ENCODE results near the gene NFILZ. TPM values are rescaled to one million over a fixed set of nuclear protein-coding genes. Genes with fewer than 3 reads are reported as not detected.

The NFILZ gene
- total and polyA plus RNA-seq, 2 of the 8 experiments (the other 6 are each of a cell fraction or from before 2014, with no cell fraction given) = not detected

GRCh38 chr19:8614455-8614854 lies 16.0 kb upstream of the NFILZ start:
- Histone ChIP-seq H2BK120ac (replicated peaks; ENCODE audit: low read depth, low read length) (no peak overlapping the region), H2AK5ac (ENCODE audit: low read depth, low read length) (no peak overlapping the region), H4K8ac (ENCODE audit: extremely low read depth, insufficient read depth, low read length) (no peak overlapping the region), H2AFZ (ENCODE audit: low read length) (no peak overlapping the region), H3K9me3 (ENCODE audit: insufficient read depth in 2 of 2, low read depth in 1 of 2, low read length in 1 of 2) (no peaks in the 10 kb centered on the region), H2BK20ac (ENCODE audit: low read length) (no peak overlapping the region), H3K27ac (ENCODE audit: low read depth, low read length) (no peak overlapping the region), H3K4ac (replicated peaks; ENCODE audit: insufficient read length, low read depth, low read length) (no peak overlapping the region), H3K4me2 (ENCODE audit: insufficient read depth in 1 of 2, low read depth in 2 of 2, low read length in 2 of 2) (no peak overlapping the region), H3K79me2 (ENCODE audit: control insufficient read depth in 1 of 2, insufficient read depth in 2 of 2, low read length in 2 of 2) (peaks cover 0 to 6% of the 10 kb centered on the region in 2 experiments; a peak in 1 of 4 replicates), H2BK15ac (ENCODE audit: low read length) (no peak overlapping the region), H3K4me3 (ENCODE audit: extremely low read depth in 1 of 4, insufficient read depth in 2 of 4, low read depth in 3 of 4, low read length in 4 of 4) (no peak overlapping the region), H3K18ac (ENCODE audit: extremely low read depth, low read length) (no peak overlapping the region), H3K36me3 (ENCODE audit: control insufficient read depth in 2 of 4, insufficient read depth in 4 of 4, low read length in 3 of 4) (no peaks in the 10 kb centered on the region), H3K56ac (replicated peaks; ENCODE audit: insufficient read length, low read depth, low read length) (no peak overlapping the region), H3K27me3 (replicated peaks in 1 of 4; ENCODE audit: control insufficient read depth in 3 of 4, extremely low read depth in 1 of 4, insufficient read depth in 3 of 4, low read length in 3 of 4) (no peaks in the 10 kb centered on the region), H2BK12ac (ENCODE audit: low read depth, low read length) (no peak overlapping the region; the same call in 1 of the 2 replicates), H3K23ac (ENCODE audit: insufficient read length) (no peak overlapping the region), H4K5ac (ENCODE audit: insufficient read length, low read depth, low read length) (no peak overlapping the region), H2BK5ac (ENCODE audit: low read depth, low read length) (no peak overlapping the region), H3K14ac (ENCODE audit: insufficient read length) (no peak overlapping the region), H4K91ac (replicated peaks; ENCODE audit: insufficient read length, low read length) (no peak overlapping the region), H3K23me2 (ENCODE audit: low read depth, low read length) (peaks cover 9% of the 10 kb centered on the region), H3K4me1 (replicated peaks in 1 of 4; ENCODE audit: control insufficient read depth in 3 of 4, insufficient read depth in 4 of 4, low read length in 3 of 4) (peaks cover 3 to 14% (median 8%) of the 10 kb centered on the region in 4 experiments), H3K79me1 (ENCODE audit: low read depth, low read length) (no peaks in the 10 kb centered on the region), H3K9ac (replicated peaks in 1 of 4; ENCODE audit: extremely low read depth in 1 of 4, low read depth in 3 of 4, low read length in 3 of 4) (no peak overlapping the region), H4K20me1 (replicated peaks in 1 of 2; ENCODE audit: control insufficient read depth in 1 of 2, insufficient read depth in 2 of 2, low read length in 2 of 2) (no peaks in the 10 kb centered on the region)
- POLR2A ChIA-PET (ENCODE audit: partially characterized antibody) = interaction anchor here (1.2 to 2.9 kb wide), 4 partner anchors 12 to 23 kb away, joined by 4 to 15 read pairs (median 6); no protein-coding TSS in a partner anchor
- CTCF ChIA-PET (ENCODE audit: partially characterized antibody) = interaction anchor here (0.6 to 6.0 kb wide), 19 partner anchors 9 to 465 kb away, joined by 3 to 26 read pairs (median 4); partner anchors contain the start of gene NFILZ
- WGBS, 2 experiments (ENCODE audit: extremely low coverage in 1 of 2, insufficient coverage in 1 of 2, insufficient read length in 1 of 2, insufficient replicate concordance in 2 of 2, low coverage in 1 of 2, low lambda C conversion rate in 2 of 2, missing lambda C conversion rate in 1 of 2) = 92% methylated on average over 2 of the region's 2 CpGs; no CpG with 5 or more reads in 1 of the 2 experiments
- DNase-seq (ENCODE audit: low read depth in 1 of 2, low spot score in 2 of 2) (no peak), FAIRE-seq (no peak)
- no peak for TF ChIP-seq CHD1 (IDR thresholded peaks at IDR 0.05; ENCODE audit: low read depth, low read length)
- no peak for TF ChIP-seq CEBPB (IDR thresholded peaks at IDR 0.05; ENCODE audit: low read depth, low read length)
- no peak for TF ChIP-seq EZH2 (IDR thresholded peaks at IDR 0.05; ENCODE audit: low read depth, low read length, severe bottlenecking)
- no peak for TF ChIP-seq ASH2L (IDR thresholded peaks at IDR 0.05; ENCODE audit: low read length)
- no peak for TF ChIP-seq NANOG (IDR thresholded peaks at IDR 0.05; ENCODE audit: insufficient read depth, low read depth, low read length, poor library complexity, severe bottlenecking)
- TF ChIP-seq SUZ12 (IDR thresholded peaks at IDR 0.05; ENCODE audit: low read length) = no peak
- TF ChIP-seq ATF2 (IDR thresholded peaks at IDR 0.05; ENCODE audit: low read length) = no peak
- no peak for TF ChIP-seq TCF12 (IDR thresholded peaks at IDR 0.05; ENCODE audit: low read depth, low read length)
- no peak for TF ChIP-seq EGR1 (IDR thresholded peaks at IDR 0.05; ENCODE audit: borderline replicate concordance, low read depth, low read length)
- TF ChIP-seq SIX5 (IDR thresholded peaks at IDR 0.05; ENCODE audit: low read depth, low read length) = no peak
- TF ChIP-seq, protein P1, sequence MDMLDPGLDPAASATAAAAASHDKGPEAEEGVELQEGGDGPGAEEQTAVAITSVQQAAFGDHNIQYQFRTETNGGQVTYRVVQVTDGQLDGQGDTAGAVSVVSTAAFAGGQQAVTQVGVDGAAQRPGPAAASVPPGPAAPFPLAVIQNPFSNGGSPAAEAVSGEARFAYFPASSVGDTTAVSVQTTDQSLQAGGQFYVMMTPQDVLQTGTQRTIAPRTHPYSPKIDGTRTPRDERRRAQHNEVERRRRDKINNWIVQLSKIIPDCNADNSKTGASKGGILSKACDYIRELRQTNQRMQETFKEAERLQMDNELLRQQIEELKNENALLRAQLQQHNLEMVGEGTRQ (IDR thresholded peaks at IDR 0.05; ENCODE audit: low read length) = no peak
- no peak for TF ChIP-seq CBX5 (IDR thresholded peaks at IDR 0.05; ENCODE audit: low read depth, low read length)

Measured in H1 (cell line).